HepG2 (cell line): Measurements from ENCODE around the gene IL21R. TPM values are rescaled to one million over a fixed set of nuclear protein-coding genes. Genes with fewer than 3 reads are reported as not detected.
A peak's percentile ranks its signal among the peaks of the same experiment; 100 is the strongest.

Experiments used
- ATAC-seq: fragments of 200-7000 bp; cut with Tn5 transposase; 3 replicates; pipeline ENCODE4 v1.9.1; 2020; ENCODE audit warnings: mild to moderate bottlenecking, moderate library complexity
- BruUV-seq: library from RNA; stranded (reverse); fragments of 400-500 nt; replicated peaks from 2 replicates; lab custom pipeline; 2021; lab: Mats Ljungman, UMichigan
- CTCF ChIA-PET: fragments of 300-600 bp; formaldehyde crosslinking; extraction: SDS; loops from one replicate; lab custom pipeline; 2021; ENCODE audit warnings: low total read pairs, inconsistent platforms, low intra/inter-chr PET ratio; lab: Yijun Ruan, JAX
- POLR2A ChIA-PET: fragments of 350-600 bp; sonication (Branson Sonifier 250); formaldehyde crosslinking; loops from one replicate; lab custom pipeline; 2020; ENCODE audit warnings: antibody characterized with exemption, inconsistent platforms; lab: Yijun Ruan, JAX
- DNase-seq: peaks from one replicate; pipeline ENCODE4 v3.0.0-alpha.2; 2015; ENCODE audit warnings: low spot score
- FAIRE-seq: peaks from 3 replicates; lab custom pipeline; 2011; peaks lifted over from hg19 to GRCh38; lab: Jason Lieb, UNC
- H2AFZ ChIP-seq: one replicate; pipeline ENCODE4 v1.6.1; 2011; ENCODE audit warnings: low read length, inconsistent platforms
- H3K27ac ChIP-seq: fragments of 300-600 bp; 3 replicates; pipeline ENCODE4 v1.8.0; 2011; ENCODE audit warnings: mixed run types, mild to moderate bottlenecking, mixed read lengths, low read length, inconsistent platforms; ENCODE audit not compliant: insufficient read depth; ENCODE audit errors: extremely low read length
- H3K27me3 ChIP-seq, 2 experiments: fragments of 200-600 bp in 1 of 2; 2 replicates in 1 of 2; 3 replicates in 1 of 2; pipeline versions ENCODE4 v1.6.0 to v1.8.0; 2011; ENCODE audit warnings: low read length in 2 of 2, mild to moderate bottlenecking in 2 of 2, moderate library complexity in 2 of 2, inconsistent platforms in 1 of 2; ENCODE audit not compliant: insufficient read depth in 2 of 2, control insufficient read depth in 1 of 2
- H3K36me3 ChIP-seq, 2 experiments: fragments of 200-600 bp in 1 of 2; replicated peaks in 1 of 2; 2 replicates in 1 of 2; 3 replicates in 1 of 2; pipeline versions ENCODE4 v1.5.1 to v1.8.0; 2011; ENCODE audit warnings: low read length in 2 of 2, inconsistent platforms in 1 of 2; ENCODE audit not compliant: insufficient read depth in 2 of 2, control insufficient read depth in 1 of 2
- H3K4me1 ChIP-seq: 2 replicates; pipeline ENCODE4 v1.5.1; 2012; ENCODE audit warnings: low read length, inconsistent platforms; ENCODE audit not compliant: insufficient read depth
- H3K4me2 ChIP-seq: 2 replicates; pipeline ENCODE4 v1.6.0; 2011; ENCODE audit warnings: low read depth, low read length, inconsistent platforms
- H3K4me3 ChIP-seq, 3 experiments: fragments of 200-600 bp in 1 of 3; sonication (generic), shearing (Covaris generic) in 1 of 3; replicated peaks in 1 of 3; 2 replicates each; pipeline ENCODE4 v1.5.1; 2011 to 2016; ENCODE audit warnings: low read length in 3 of 3, inconsistent platforms in 2 of 3, low read depth in 2 of 3, mild to moderate bottlenecking in 2 of 3, control low read depth in 1 of 3, mixed read lengths in 1 of 3; ENCODE audit not compliant: insufficient read depth in 1 of 3
- H3K79me2 ChIP-seq: one replicate; pipeline ENCODE4 v1.6.1; 2011; ENCODE audit warnings: low read length, inconsistent platforms; ENCODE audit not compliant: insufficient read depth
- H3K9ac ChIP-seq: 2 replicates; pipeline ENCODE4 v1.6.0; 2011; ENCODE audit warnings: mild to moderate bottlenecking, low read depth, low read length, inconsistent platforms; ENCODE audit not compliant: insufficient read depth
- H3K9me3 ChIP-seq: 2 replicates; pipeline ENCODE4 v1.5.1; 2012; ENCODE audit warnings: mild to moderate bottlenecking, low read length
- H4K20me1 ChIP-seq: 2 replicates; pipeline ENCODE4 v1.6.0; 2011; ENCODE audit warnings: inconsistent platforms, mild to moderate bottlenecking, low read length, moderate library complexity; ENCODE audit not compliant: insufficient read depth
- ARID2 ChIP-seq: sonication (generic); formaldehyde crosslinking; IDR thresholded peaks from 2 replicates; pipeline ENCODE4 v1.8.1; 2022; ENCODE audit warnings: mild to moderate bottlenecking, missing genetic modification reagents, borderline replicate concordance
- CCAR2 ChIP-seq: fragments of 200-400 bp; formaldehyde crosslinking; optimal IDR thresholded peaks from 2 replicates; pipeline ENCODE3; 2018; ENCODE audit warnings: low read depth, mild to moderate bottlenecking, low read length, moderate library complexity
- DDIT3 ChIP-seq: sonication (generic); formaldehyde crosslinking; IDR thresholded peaks from 2 replicates; pipeline ENCODE4 v1.4.0; 2020; ENCODE audit warnings: mild to moderate bottlenecking, missing genetic modification reagents
- KLF16 ChIP-seq, 2 experiments: sonication (generic) in 1 of 2; formaldehyde crosslinking in 1 of 2; IDR thresholded peaks; 2 replicates each; pipeline versions ENCODE4 v1.6.1 to v1.8.0; 2016 to 2023; ENCODE audit warnings: missing genetic modification reagents in 2 of 2, missing compliant biosample characterization in 1 of 2
- MED1 ChIP-seq: sonication (generic); formaldehyde crosslinking; IDR thresholded peaks from 2 replicates; pipeline ENCODE4 v1.4.0; 2020; ENCODE audit warnings: missing genetic modification reagents
- MXD4 ChIP-seq: IDR thresholded peaks from 2 replicates; pipeline ENCODE4 v1.6.1; 2016; ENCODE audit warnings: mild to moderate bottlenecking, missing biosample characterization, missing genetic modification reagents
- PAWR ChIP-seq: sonication (generic); formaldehyde crosslinking; IDR thresholded peaks from 2 replicates; pipeline ENCODE4 v1.4.0; 2020; ENCODE audit warnings: missing genetic modification reagents, mild to moderate bottlenecking, borderline replicate concordance
- PHB2 ChIP-seq: fragments of 450-650 bp; IDR thresholded peaks from 2 replicates; pipeline ENCODE4 v1.6.1; 2018; ENCODE audit not compliant: partially characterized antibody
- TRIM22 ChIP-seq: fragments of 450-650 bp; IDR thresholded peaks from 2 replicates; pipeline ENCODE4 v1.6.1; 2017
- YY1 ChIP-seq: IDR thresholded peaks from 2 replicates; pipeline ENCODE4 v1.6.1; 2011; ENCODE audit warnings: low read length, low read depth, moderate library complexity, mild to moderate bottlenecking; ENCODE audit not compliant: insufficient read depth, insufficient replicate concordance
- ZBTB25 ChIP-seq: IDR thresholded peaks from 2 replicates; pipeline ENCODE4 v1.6.1; 2018; ENCODE audit warnings: missing genetic modification reagents
- ZNF281 ChIP-seq: sonication (generic); formaldehyde crosslinking; IDR thresholded peaks from 2 replicates; pipeline ENCODE4 v1.4.0; 2020; ENCODE audit warnings: missing genetic modification reagents, borderline replicate concordance
- WGBS: methylation state at CpG from one replicate; pipeline ENCODE4 v1.1.6; 2017; ENCODE audit warnings: low lambda C conversion rate; 5-methylcytosine and 5-hydroxymethylcytosine counted together
- in situ Hi-C: cut with HindIII; loops from 2 replicates; pipeline ENCODE4 v1.10.0; 2017; ENCODE audit warnings: low pct_unique_long_range_greater_than_20kb; ENCODE audit not compliant: extremely low pct_ligation_motif_present
- intact Hi-C: fragments of 100-400 bp; cut with micrococcal nuclease; formaldehyde crosslinking; loops from one replicate; pipeline ENCODE4 v1.10.0; 2022; ENCODE audit not compliant: unreplicated experiment
- polyA plus RNA-seq, 8 experiments: library from polyadenylated mRNA; depleted of rRNA in 3 of 8; stranded (reverse) in 7 of 8; unstranded in 1 of 8; fragments of >200 nt; fragmentation: Illumina TruSeq in 4 of 8; extraction: Trizol in 4 of 8; gene quantifications; 2 replicates each; pipeline versions ENCODE4 v1.2.1 to v1.2.3, GENCODE V29; 2011 to 2016; ENCODE audit warnings: low read depth in 4 of 8, missing spikeins in 1 of 8, mixed read lengths in 1 of 8; ENCODE audit not compliant: insufficient read depth in 1 of 8
- total RNA-seq, 5 experiments: library from RNA; depleted of rRNA; stranded (reverse); fragments of >200 nt; fragmentation: Illumina TruSeq; extraction: Trizol; gene quantifications; 2 replicates each; pipeline ENCODE4 v1.2.3, GENCODE V29; 2016; ENCODE audit warnings: low read depth in 1 of 5

IL21R gene
- total and polyA plus RNA-seq, 2 of the 13 experiments (the other 11 are each of a cell fraction or from before 2014, with no cell fraction given): 0.49 to 0.64 TPM

- CTCF ChIA-PET: no interaction called here
- H3K27ac ChIP-seq: peak overlapping the region; percentile 3
Measured at GRCh38 chr16:27472091-27473020, 70.4 kb downstream of the IL21R start.

More at GRCh38 chr16:27472091-27473020, 70.4 kb downstream of the IL21R start:
- Histone ChIP-seq H4K20me1 (no peaks in the 10 kb centered on the region), H3K27me3 (no peaks in the 10 kb centered on the region), H3K4me3 (no peak overlapping the region), H3K9me3 (no peaks in the 10 kb centered on the region), H3K79me2 (no peaks in the 10 kb centered on the region), H3K36me3 (peaks cover 70 to 97% of the 10 kb centered on the region in 2 experiments), H2AFZ (no peak overlapping the region), H3K9ac (no peak overlapping the region), H3K4me2 (peak overlapping the region; percentile 6; the same call in 1 of the 2 replicates), H3K4me1 (peaks cover 29% of the 10 kb centered on the region)
- intact Hi-C loops (no loop called here), in situ Hi-C loops (no loop called here)
- FAIRE-seq (no peak), ATAC-seq (no peak), DNase-seq (no peak)
- 97% methylated on average over 15 of the region's 15 CpGs for WGBS
- BruUV-seq: no TSS peak
- TF ChIP-seq KLF16 (CRISPR knock-in tag; IDR thresholded peaks at IDR 0.05): no peak
- no peak for TF ChIP-seq ZNF281 (CRISPR knock-in tag)
- TF ChIP-seq DDIT3 (CRISPR knock-in tag): no peak
- no peak for TF ChIP-seq MXD4 (CRISPR knock-in tag)
- TF ChIP-seq YY1: no peak
- no peak for TF ChIP-seq PHB2
- no peak for TF ChIP-seq TRIM22
- TF ChIP-seq MED1: no peak
- no peak for TF ChIP-seq ZBTB25 (CRISPR knock-in tag)
- no peak for TF ChIP-seq ARID2 (CRISPR knock-in tag)
- TF ChIP-seq CCAR2: no peak
- TF ChIP-seq PAWR (CRISPR knock-in tag): no peak
- POLR2A ChIA-PET: no interaction called here
